Measurements from ENCODE around the gene ANKRD66. TPM values are rescaled to one million over a fixed set of nuclear protein-coding genes. Genes with fewer than 3 reads are reported as not detected.

ANKRD66 gene
- total RNA-seq, 2 experiments from 2014 or later, result not detected

DNA sequence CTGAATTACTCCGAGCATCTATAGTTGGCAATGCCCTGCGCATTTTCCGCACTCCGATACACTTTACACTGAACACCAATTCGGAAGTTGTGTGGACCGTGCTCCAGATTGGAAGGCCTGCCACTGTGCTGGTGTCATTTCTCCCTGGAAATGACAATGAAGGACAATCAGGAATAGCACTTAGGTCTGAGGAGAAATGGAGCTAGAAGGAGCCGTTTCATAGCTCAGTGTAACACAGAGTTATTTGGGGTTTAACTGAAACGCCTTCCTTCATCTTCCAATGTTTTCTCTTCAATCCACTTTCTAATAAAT lies 11.1 kb upstream of the ANKRD66 start:
- TF ChIP-seq, protein P1, sequence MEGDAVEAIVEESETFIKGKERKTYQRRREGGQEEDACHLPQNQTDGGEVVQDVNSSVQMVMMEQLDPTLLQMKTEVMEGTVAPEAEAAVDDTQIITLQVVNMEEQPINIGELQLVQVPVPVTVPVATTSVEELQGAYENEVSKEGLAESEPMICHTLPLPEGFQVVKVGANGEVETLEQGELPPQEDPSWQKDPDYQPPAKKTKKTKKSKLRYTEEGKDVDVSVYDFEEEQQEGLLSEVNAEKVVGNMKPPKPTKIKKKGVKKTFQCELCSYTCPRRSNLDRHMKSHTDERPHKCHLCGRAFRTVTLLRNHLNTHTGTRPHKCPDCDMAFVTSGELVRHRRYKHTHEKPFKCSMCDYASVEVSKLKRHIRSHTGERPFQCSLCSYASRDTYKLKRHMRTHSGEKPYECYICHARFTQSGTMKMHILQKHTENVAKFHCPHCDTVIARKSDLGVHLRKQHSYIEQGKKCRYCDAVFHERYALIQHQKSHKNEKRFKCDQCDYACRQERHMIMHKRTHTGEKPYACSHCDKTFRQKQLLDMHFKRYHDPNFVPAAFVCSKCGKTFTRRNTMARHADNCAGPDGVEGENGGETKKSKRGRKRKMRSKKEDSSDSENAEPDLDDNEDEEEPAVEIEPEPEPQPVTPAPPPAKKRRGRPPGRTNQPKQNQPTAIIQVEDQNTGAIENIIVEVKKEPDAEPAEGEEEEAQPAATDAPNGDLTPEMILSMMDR (IDR thresholded peaks at IDR 0.05), result no peak
- no peak for ATAC-seq (ENCODE audit: poor library complexity)
- H3K27me3 ChIP-seq (ENCODE audit: control insufficient read depth in 1 of 2, insufficient read depth in 2 of 2, low read length in 2 of 2), result peaks cover 36 to 60% of the 10 kb centered on the region in 2 experiments
- no peaks in the 10 kb centered on the region for H3K4me1 Mint-ChIP-seq (ENCODE audit: low read depth)
- no peak overlapping the region for H3K4me3 Mint-ChIP-seq
- POLR2A ChIA-PET, result no interaction called here
- CTCF ChIA-PET, result no interaction called here
- H3K36me3 ChIP-seq (ENCODE audit: insufficient read depth, low read length), result no peaks in the 10 kb centered on the region
- H3K27ac Mint-ChIP-seq, result no peak overlapping the region
- no peaks in the 10 kb centered on the region for H3K9me3 ChIP-seq (ENCODE audit: control insufficient read depth in 1 of 2, insufficient read depth in 1 of 2, low read length in 2 of 2)
- H3K9me3 Mint-ChIP-seq, result no peaks in the 10 kb centered on the region
- H3K4me1 ChIP-seq (ENCODE audit: insufficient read depth, low read length), result no peaks in the 10 kb centered on the region
- H3K27ac ChIP-seq (ENCODE audit: low read depth in 1 of 2, low read length in 2 of 2), result no peak overlapping the region
- DNase-seq, result no peak
- H3K27me3 Mint-ChIP-seq, result peaks cover 67% of the 10 kb centered on the region
- no peak overlapping the region for H3K4me3 ChIP-seq (ENCODE audit: low read length)
- H3K36me3 Mint-ChIP-seq (ENCODE audit: low read depth), result no peaks in the 10 kb centered on the region
- intact Hi-C loops (cut with DNase I, micrococcal nuclease), result no loop called here

DNA sequence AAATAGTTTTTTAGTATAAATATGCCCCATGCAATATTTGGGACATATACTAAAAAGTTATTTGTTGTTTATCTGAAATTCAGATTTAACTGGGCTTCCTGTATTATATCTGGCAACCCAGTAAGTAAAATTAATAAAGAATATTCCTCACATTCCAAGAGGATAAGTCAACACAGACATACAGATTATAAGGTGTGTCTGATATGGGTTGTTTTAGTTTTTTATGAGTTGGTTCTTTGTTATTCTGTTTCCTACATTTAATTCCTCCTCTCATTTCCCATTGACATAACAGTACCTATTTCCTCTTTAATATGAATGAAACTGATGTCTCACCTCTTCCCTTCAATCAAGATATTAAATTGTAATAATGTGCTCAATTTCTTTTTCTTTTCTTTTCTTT lies 9.8 kb upstream of the ANKRD66 start:
- H3K27ac Mint-ChIP-seq, result no peak overlapping the region
- no peaks in the 10 kb centered on the region for H3K4me1 ChIP-seq (ENCODE audit: insufficient read depth, low read length)
- DNase-seq, result no peak
- no peak overlapping the region for H3K4me3 ChIP-seq (ENCODE audit: low read length)
- H3K27me3 Mint-ChIP-seq, result peaks cover 58% of the 10 kb centered on the region
- POLR2A ChIA-PET, result no interaction called here
- CTCF ChIA-PET, result no interaction called here
- H3K4me1 Mint-ChIP-seq (ENCODE audit: low read depth), result no peaks in the 10 kb centered on the region
- H3K36me3 ChIP-seq (ENCODE audit: insufficient read depth, low read length), result no peaks in the 10 kb centered on the region
- H3K9me3 Mint-ChIP-seq, result no peaks in the 10 kb centered on the region
- no peak for ATAC-seq (ENCODE audit: poor library complexity)
- TF ChIP-seq, protein P1 (IDR thresholded peaks at IDR 0.05), result no peak
- no peak overlapping the region for H3K4me3 Mint-ChIP-seq
- peaks cover 34 to 59% of the 10 kb centered on the region in 2 experiments for H3K27me3 ChIP-seq (ENCODE audit: control insufficient read depth in 1 of 2, insufficient read depth in 2 of 2, low read length in 2 of 2)
- no peaks in the 10 kb centered on the region for H3K36me3 Mint-ChIP-seq (ENCODE audit: low read depth)
- intact Hi-C loops (cut with DNase I, micrococcal nuclease), result no loop called here
- H3K27ac ChIP-seq (ENCODE audit: low read depth in 1 of 2, low read length in 2 of 2), result no peak overlapping the region
- no peaks in the 10 kb centered on the region for H3K9me3 ChIP-seq (ENCODE audit: control insufficient read depth in 1 of 2, insufficient read depth in 1 of 2, low read length in 2 of 2)

DNA sequence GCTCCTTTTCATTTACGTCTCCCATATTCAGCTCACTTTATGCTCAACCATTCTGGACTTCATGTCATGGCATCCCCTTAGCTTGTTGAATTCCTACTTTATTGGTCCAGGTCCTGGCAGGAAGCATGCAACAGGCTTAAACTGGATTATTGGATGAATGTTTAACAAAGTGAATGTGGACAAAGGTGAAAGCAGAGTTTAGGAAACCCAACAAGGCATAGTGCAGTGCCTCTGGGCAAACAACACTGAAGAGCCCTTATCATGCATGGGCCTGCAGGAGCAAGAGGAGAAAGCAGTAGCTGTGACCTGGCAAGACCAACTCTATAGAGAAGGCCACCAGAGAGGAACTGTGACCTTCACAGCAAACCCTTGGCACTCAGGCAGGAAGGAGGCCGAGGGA lies 5.3 kb upstream of the ANKRD66 start:
- H3K27me3 ChIP-seq (ENCODE audit: control insufficient read depth in 1 of 2, insufficient read depth in 2 of 2, low read length in 2 of 2), result peaks cover 7 to 18% of the 10 kb centered on the region in 2 experiments
- DNase-seq, result no peak
- ChIA-PET POLR2A (no interaction called here), CTCF (no interaction called here)
- Mint-ChIP-seq H3K27me3 (peaks cover 34% of the 10 kb centered on the region), H3K36me3 (ENCODE audit: low read depth) (no peaks in the 10 kb centered on the region), H3K4me3 (no peak overlapping the region), H3K27ac (no peak overlapping the region), H3K4me1 (ENCODE audit: low read depth) (no peaks in the 10 kb centered on the region), H3K9me3 (no peaks in the 10 kb centered on the region)
- no peak overlapping the region for H3K27ac ChIP-seq (ENCODE audit: low read depth in 1 of 2, low read length in 2 of 2)
- TF ChIP-seq, protein P1 (IDR thresholded peaks at IDR 0.05), result no peak
- no peak for ATAC-seq (ENCODE audit: poor library complexity)
- H3K4me3 ChIP-seq (ENCODE audit: low read length), result no peak overlapping the region
- no peaks in the 10 kb centered on the region for H3K9me3 ChIP-seq (ENCODE audit: control insufficient read depth in 1 of 2, insufficient read depth in 1 of 2, low read length in 2 of 2)
- H3K36me3 ChIP-seq (ENCODE audit: insufficient read depth, low read length), result no peaks in the 10 kb centered on the region
- intact Hi-C loops (cut with DNase I, micrococcal nuclease), result no loop called here
- H3K4me1 ChIP-seq (ENCODE audit: insufficient read depth, low read length), result no peaks in the 10 kb centered on the region

All from CD4-positive, alpha-beta T cell (primary cell).